OCI-LY3 (cell line): Measurements from ENCODE around the gene ATXN2.
"Not testable (repeated sequence)": the region's sequence is repeated elsewhere in the genome, so short reads cannot be mapped to it uniquely, and the experiment has no call there.

Experiments
- EZH2phosphoT487 ChIP-seq: fragments of 200-600 bp; shearing (Covaris generic); IDR thresholded peaks from 2 replicates; pipeline ENCODE4 v1.6.1; 2018; ENCODE audit warnings: antibody characterized with exemption, mixed run types, low read depth
- TF ChIP-seq, protein P1 (sequence below): fragments of 200-600, 300-600 bp; sonication (generic); IDR thresholded peaks from 2 replicates; pipeline ENCODE4 v1.5.1; 2014; ENCODE audit warnings: antibody characterized with exemption, low read length, low read depth

GRCh38 chr12:111555313-111555712, 43.8 kb downstream of the ATXN2 start:
- TF ChIP-seq, protein P1, sequence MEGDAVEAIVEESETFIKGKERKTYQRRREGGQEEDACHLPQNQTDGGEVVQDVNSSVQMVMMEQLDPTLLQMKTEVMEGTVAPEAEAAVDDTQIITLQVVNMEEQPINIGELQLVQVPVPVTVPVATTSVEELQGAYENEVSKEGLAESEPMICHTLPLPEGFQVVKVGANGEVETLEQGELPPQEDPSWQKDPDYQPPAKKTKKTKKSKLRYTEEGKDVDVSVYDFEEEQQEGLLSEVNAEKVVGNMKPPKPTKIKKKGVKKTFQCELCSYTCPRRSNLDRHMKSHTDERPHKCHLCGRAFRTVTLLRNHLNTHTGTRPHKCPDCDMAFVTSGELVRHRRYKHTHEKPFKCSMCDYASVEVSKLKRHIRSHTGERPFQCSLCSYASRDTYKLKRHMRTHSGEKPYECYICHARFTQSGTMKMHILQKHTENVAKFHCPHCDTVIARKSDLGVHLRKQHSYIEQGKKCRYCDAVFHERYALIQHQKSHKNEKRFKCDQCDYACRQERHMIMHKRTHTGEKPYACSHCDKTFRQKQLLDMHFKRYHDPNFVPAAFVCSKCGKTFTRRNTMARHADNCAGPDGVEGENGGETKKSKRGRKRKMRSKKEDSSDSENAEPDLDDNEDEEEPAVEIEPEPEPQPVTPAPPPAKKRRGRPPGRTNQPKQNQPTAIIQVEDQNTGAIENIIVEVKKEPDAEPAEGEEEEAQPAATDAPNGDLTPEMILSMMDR, result not testable (repeated sequence)
- TF ChIP-seq EZH2phosphoT487, result not testable (repeated sequence)
